Neural progenitor cell (in vitro differentiated cells): Measurements from ENCODE around the gene ANO1. TPM values are rescaled to one million over a fixed set of nuclear protein-coding genes. Genes with fewer than 3 reads are reported as not detected.

Experiments used
- DNase-seq: peaks from one replicate; pipeline ENCODE4 v3.0.0-alpha.2; 2016; ENCODE audit warnings: low spot score
- H2AFZ ChIP-seq: fragments of 200-600 bp; sonication (generic); replicated peaks from 2 replicates; pipeline ENCODE4 v1.6.1; 2016; ENCODE audit warnings: antibody characterized with exemption
- H3F3A ChIP-seq: fragments of 200-600 bp; sonication (generic); 2 replicates; pipeline ENCODE4 v1.6.1; 2016; ENCODE audit warnings: antibody characterized with exemption, low read depth
- H3K27ac ChIP-seq: fragments of 200-600 bp; sonication (generic); 2 replicates; pipeline ENCODE4 v1.5.1; 2016; ENCODE audit warnings: mild to moderate bottlenecking
- H3K27me3 ChIP-seq: fragments of 200-600 bp; sonication (generic); 2 replicates; pipeline ENCODE4 v1.6.1; 2016; ENCODE audit warnings: mild to moderate bottlenecking, moderate library complexity
- H3K36me3 ChIP-seq: fragments of 200-600 bp; sonication (generic); 2 replicates; pipeline ENCODE4 v1.5.1; 2016
- H3K4me1 ChIP-seq: fragments of 200-600 bp; sonication (generic); 2 replicates; pipeline ENCODE4 v1.6.1; 2016; ENCODE audit warnings: mixed run types
- H3K4me2 ChIP-seq: fragments of 200-600 bp; sonication (generic); 2 replicates; pipeline ENCODE4 v1.6.1; 2016
- H3K4me3 ChIP-seq: fragments of 200-600 bp; sonication (generic); 2 replicates; pipeline ENCODE4 v1.5.1; 2016
- H3K79me2 ChIP-seq: fragments of 200-600 bp; sonication (generic); 2 replicates; pipeline ENCODE4 v1.6.1; 2016; ENCODE audit warnings: low read depth
- H3K9ac ChIP-seq: fragments of 200-600 bp; sonication (generic); 2 replicates; pipeline ENCODE4 v1.6.1; 2016
- H3K9me3 ChIP-seq: fragments of 200-600 bp; sonication (generic); 2 replicates; pipeline ENCODE4 v1.5.1; 2016; ENCODE audit warnings: low read depth
- H4K20me1 ChIP-seq: fragments of 200-600 bp; sonication (generic); 2 replicates; pipeline ENCODE4 v1.6.1; 2016; ENCODE audit warnings: low read depth
- H3K27ac Mint-ChIP-seq: 3 replicates; pipeline ENCODE4 v1.8.0; 2021; ENCODE audit warnings: mixed read lengths
- H3K27me3 Mint-ChIP-seq: 2 replicates; pipeline ENCODE4 v1.8.0; 2022; ENCODE audit warnings: low read depth, mild to moderate bottlenecking, inconsistent platforms, moderate library complexity, mixed read lengths; ENCODE audit not compliant: insufficient read depth
- H3K36me3 Mint-ChIP-seq: 3 replicates; pipeline ENCODE4 v1.8.0; 2021; ENCODE audit warnings: mixed read lengths
- H3K4me1 Mint-ChIP-seq: 3 replicates; pipeline ENCODE4 v1.8.0; 2021; ENCODE audit warnings: mixed read lengths
- H3K4me3 Mint-ChIP-seq: 3 replicates; pipeline ENCODE4 v1.8.0; 2021; ENCODE audit warnings: mild to moderate bottlenecking, moderate library complexity, mixed read lengths
- H3K9me3 Mint-ChIP-seq: 3 replicates; pipeline ENCODE4 v1.8.0; 2020; ENCODE audit warnings: mixed read lengths
- CTCF ChIP-seq: fragments of 200-600 bp; sonication (generic); IDR thresholded peaks from 2 replicates; pipeline ENCODE4 v1.5.1; 2017; ENCODE audit warnings: antibody characterized with exemption, mild to moderate bottlenecking
- EZH2 ChIP-seq: fragments of 200-600 bp; sonication (generic); IDR thresholded peaks from 2 replicates; pipeline ENCODE4 v1.6.1; 2017; ENCODE audit warnings: antibody characterized with exemption, mild to moderate bottlenecking, moderate library complexity
- EZH2phosphoT487 ChIP-seq: fragments of 200-600 bp; sonication (generic); IDR thresholded peaks from 2 replicates; pipeline ENCODE4 v1.6.1; 2017; ENCODE audit warnings: antibody characterized with exemption
- total RNA-seq: library from RNA; depleted of rRNA; stranded (reverse); fragments of >200 nt; gene quantifications from 2 replicates; pipeline ENCODE4 v1.2.3, GENCODE V29; 2015; ENCODE audit warnings: low replicate concordance

ANO1 gene
- total RNA-seq, 1 donor from 2014 or later = not detected

GRCh38 chr11:70095541-70096252 lies 17.6 kb downstream of the ANO1 start:
- Histone ChIP-seq H3K36me3 (no peaks in the 10 kb centered on the region), H3F3A (no peaks in the 10 kb centered on the region), H3K4me1 (no peaks in the 10 kb centered on the region), H3K9ac (no peak overlapping the region), H3K9me3 (no peaks in the 10 kb centered on the region), H4K20me1 (no peaks in the 10 kb centered on the region), H3K27ac (no peak overlapping the region), H3K79me2 (no peaks in the 10 kb centered on the region), H2AFZ (no peak overlapping the region), H3K4me2 (no peak overlapping the region), H3K27me3 (no peaks in the 10 kb centered on the region), H3K4me3 (no peak overlapping the region)
- TF ChIP-seq EZH2phosphoT487 (no peak), EZH2 (no peak), CTCF (no peak)
- no peak overlapping the region for H3K27ac Mint-ChIP-seq
- peaks cover 14% of the 10 kb centered on the region for H3K4me1 Mint-ChIP-seq
- peaks cover 11% of the 10 kb centered on the region for H3K27me3 Mint-ChIP-seq
- no peak for DNase-seq
- H3K36me3 Mint-ChIP-seq = no peaks in the 10 kb centered on the region
- H3K9me3 Mint-ChIP-seq = peaks cover 3% of the 10 kb centered on the region
- H3K4me3 Mint-ChIP-seq = no peak overlapping the region

GRCh38 chr11:70097783-70098563 lies 19.9 kb downstream of the ANO1 start:
- Histone ChIP-seq H4K20me1 (no peaks in the 10 kb centered on the region), H3K9ac (no peak overlapping the region), H3F3A (no peaks in the 10 kb centered on the region), H3K79me2 (no peaks in the 10 kb centered on the region), H3K27ac (no peak overlapping the region), H3K4me2 (no peak overlapping the region), H3K36me3 (no peaks in the 10 kb centered on the region), H3K9me3 (no peaks in the 10 kb centered on the region), H3K4me3 (no peak overlapping the region), H2AFZ (no peak overlapping the region), H3K27me3 (no peaks in the 10 kb centered on the region), H3K4me1 (peaks cover under 1% of the 10 kb centered on the region)
- H3K4me1 Mint-ChIP-seq = peaks cover 7% of the 10 kb centered on the region
- peaks cover 3% of the 10 kb centered on the region for H3K9me3 Mint-ChIP-seq
- H3K27ac Mint-ChIP-seq = no peak overlapping the region
- H3K36me3 Mint-ChIP-seq = no peaks in the 10 kb centered on the region
- peaks cover 11% of the 10 kb centered on the region for H3K27me3 Mint-ChIP-seq
- no peak for TF ChIP-seq EZH2
- no peak for TF ChIP-seq EZH2phosphoT487
- TF ChIP-seq CTCF = no peak
- DNase-seq = no peak
- H3K4me3 Mint-ChIP-seq = no peak overlapping the region

- TF ChIP-seq CTCF = no peak
- TF ChIP-seq EZH2phosphoT487 = no peak
- TF ChIP-seq EZH2 = no peak
- Mint-ChIP-seq H3K4me1 (peaks cover 13% of the 10 kb centered on the region), H3K4me3 (no peak overlapping the region), H3K9me3 (peaks cover 3% of the 10 kb centered on the region), H3K27ac (no peak overlapping the region), H3K36me3 (no peaks in the 10 kb centered on the region), H3K27me3 (peaks cover 11% of the 10 kb centered on the region)
- H3K9ac ChIP-seq = no peak overlapping the region
- DNase-seq = no peak
- no peak overlapping the region for H3K4me3 ChIP-seq
- no peaks in the 10 kb centered on the region for H3K79me2 ChIP-seq
- H2AFZ ChIP-seq = no peak overlapping the region
- no peak overlapping the region for H3K4me2 ChIP-seq
- H3K9me3 ChIP-seq = no peaks in the 10 kb centered on the region
- H3F3A ChIP-seq = peaks cover 6% of the 10 kb centered on the region
- H3K4me1 ChIP-seq = peaks cover 10% of the 10 kb centered on the region
- no peak overlapping the region for H3K27ac ChIP-seq
- H3K36me3 ChIP-seq = no peaks in the 10 kb centered on the region
- no peaks in the 10 kb centered on the region for H3K27me3 ChIP-seq
- no peaks in the 10 kb centered on the region for H4K20me1 ChIP-seq
These were observed 20.8 kb downstream of the ANO1 start for GRCh38 chr11:70098936-70099335.
